ENCODE results near the gene GAL. TPM values are rescaled to one million over a fixed set of nuclear protein-coding genes. Genes with fewer than 3 reads are reported as not detected.

GAL gene
- total and polyA plus RNA-seq, 2 experiments from 2014 or later = 0.97 to 24.7 TPM

GRCh38 chr11:68687986-68688385 lies 3.6 kb downstream of the GAL start:
- H3K27me3 ChIP-seq (replicated peaks; ENCODE audit: insufficient read depth) = no peaks in the 10 kb centered on the region
- no peak for DNase-seq
- WGBS, 2 experiments (ENCODE audit: low coverage in 1 of 2, low lambda C conversion rate in 2 of 2, missing lambda C conversion rate in 2 of 2) = 67% methylated on average over 14 of the region's 14 CpGs
- TF ChIP-seq EZH2phosphoT487 (IDR thresholded peaks at IDR 0.05; ENCODE audit: insufficient read depth, low read depth) (no peak), EZH2 (IDR thresholded peaks at IDR 0.05; ENCODE audit: insufficient read depth, poor library complexity, severe bottlenecking) (no peak)
- H3K9me3 ChIP-seq (ENCODE audit: low read depth) = no peaks in the 10 kb centered on the region
- H3K4me2 ChIP-seq (ENCODE audit: unreplicated experiment) = no peak overlapping the region
- H3K79me2 ChIP-seq (ENCODE audit: insufficient read depth) = no peaks in the 10 kb centered on the region
- H3K4me1 ChIP-seq (ENCODE audit: insufficient read depth) = peaks cover 4% of the 10 kb centered on the region
- no peaks in the 10 kb centered on the region for H3K9me2 ChIP-seq (ENCODE audit: insufficient read depth)
- no peaks in the 10 kb centered on the region for H3K36me3 ChIP-seq (ENCODE audit: low read depth)
- no peak overlapping the region for H3K27ac ChIP-seq
- no peak overlapping the region for H3K9ac ChIP-seq
- no peak overlapping the region for H3K4me3 ChIP-seq
- H3F3A ChIP-seq (ENCODE audit: insufficient read depth) = 0 out of 2 replicates have a peak, but pooled peaks cover 3% of the 10 kb centered on the region
- H4K20me1 ChIP-seq (ENCODE audit: insufficient read depth) = no peaks in the 10 kb centered on the region
- in situ Hi-C loops (cut with MboI) = no loop called here
- no peak overlapping the region for H2AFZ ChIP-seq

GRCh38 chr11:68688881-68689280 lies 4.5 kb downstream of the GAL start:
- in situ Hi-C loops (cut with MboI) = no loop called here
- no peak overlapping the region for H3K27ac ChIP-seq
- H3K4me1 ChIP-seq (ENCODE audit: insufficient read depth) = no peaks in the 10 kb centered on the region
- no peak overlapping the region for H2AFZ ChIP-seq
- no peaks in the 10 kb centered on the region for H3K9me3 ChIP-seq (ENCODE audit: low read depth)
- TF ChIP-seq EZH2phosphoT487 (IDR thresholded peaks at IDR 0.05; ENCODE audit: insufficient read depth, low read depth) (no peak), EZH2 (IDR thresholded peaks at IDR 0.05; ENCODE audit: insufficient read depth, poor library complexity, severe bottlenecking) (no peak)
- no peaks in the 10 kb centered on the region for H3K36me3 ChIP-seq (ENCODE audit: low read depth)
- no peak for DNase-seq
- H3K9ac ChIP-seq = no peak overlapping the region
- no peaks in the 10 kb centered on the region for H4K20me1 ChIP-seq (ENCODE audit: insufficient read depth)
- 95 to 97% methylated on average over 12 of the region's 12 CpGs for whole genome bisulfite sequencing, 2 experiments (ENCODE audit: low coverage in 1 of 2, low lambda C conversion rate in 2 of 2, missing lambda C conversion rate in 2 of 2)
- H3F3A ChIP-seq (ENCODE audit: insufficient read depth) = no peaks in the 10 kb centered on the region
- H3K79me2 ChIP-seq (ENCODE audit: insufficient read depth) = no peaks in the 10 kb centered on the region
- no peak overlapping the region for H3K4me3 ChIP-seq
- no peaks in the 10 kb centered on the region for H3K9me2 ChIP-seq (ENCODE audit: insufficient read depth)
- H3K27me3 ChIP-seq (replicated peaks; ENCODE audit: insufficient read depth) = peaks cover 2% of the 10 kb centered on the region; the same call in 1 of the 2 replicates
- H3K4me2 ChIP-seq (ENCODE audit: unreplicated experiment) = no peak overlapping the region

GRCh38 chr11:68689737-68690625 lies 5.6 kb downstream of the GAL start:
- Histone ChIP-seq H2AFZ (no peak overlapping the region), H3K36me3 (ENCODE audit: low read depth) (no peaks in the 10 kb centered on the region), H3K27me3 (replicated peaks; ENCODE audit: insufficient read depth) (peaks cover 12% of the 10 kb centered on the region), H3F3A (ENCODE audit: insufficient read depth) (no peaks in the 10 kb centered on the region), H3K9ac (no peak overlapping the region), H3K9me2 (ENCODE audit: insufficient read depth) (no peaks in the 10 kb centered on the region), H3K27ac (no peak overlapping the region), H3K4me1 (ENCODE audit: insufficient read depth) (no peaks in the 10 kb centered on the region), H4K20me1 (ENCODE audit: insufficient read depth) (no peaks in the 10 kb centered on the region), H3K4me3 (no peak overlapping the region), H3K4me2 (ENCODE audit: unreplicated experiment) (no peak overlapping the region), H3K9me3 (ENCODE audit: low read depth) (no peaks in the 10 kb centered on the region), H3K79me2 (ENCODE audit: insufficient read depth) (no peaks in the 10 kb centered on the region)
- in situ Hi-C loops (cut with MboI) = no loop called here
- TF ChIP-seq EZH2 (IDR thresholded peaks at IDR 0.05; ENCODE audit: insufficient read depth, poor library complexity, severe bottlenecking) (no peak), EZH2phosphoT487 (IDR thresholded peaks at IDR 0.05; ENCODE audit: insufficient read depth, low read depth) (no peak)
- WGBS, 2 experiments (ENCODE audit: low coverage in 1 of 2, low lambda C conversion rate in 2 of 2, missing lambda C conversion rate in 2 of 2) = 50 to 65% methylated on average over 13 to 14 of the region's 14 CpGs
- DNase-seq = no peak

- Histone ChIP-seq H3K4me3 (no peak overlapping the region), H3K9me2 (ENCODE audit: insufficient read depth) (no peaks in the 10 kb centered on the region), H3K9me3 (ENCODE audit: low read depth) (no peaks in the 10 kb centered on the region), H3F3A (ENCODE audit: insufficient read depth) (no peaks in the 10 kb centered on the region), H3K79me2 (ENCODE audit: insufficient read depth) (no peaks in the 10 kb centered on the region), H3K9ac (no peak overlapping the region), H3K4me2 (ENCODE audit: unreplicated experiment) (no peak overlapping the region), H2AFZ (no peak overlapping the region), H3K4me1 (ENCODE audit: insufficient read depth) (no peaks in the 10 kb centered on the region), H3K27ac (no peak overlapping the region), H3K36me3 (ENCODE audit: low read depth) (no peaks in the 10 kb centered on the region), H3K27me3 (replicated peaks; ENCODE audit: insufficient read depth) (peaks cover 20% of the 10 kb centered on the region), H4K20me1 (ENCODE audit: insufficient read depth) (no peaks in the 10 kb centered on the region)
- peak; percentile 16 for DNase-seq
- in situ Hi-C loops (cut with MboI) = no loop called here
- WGBS, 2 experiments (ENCODE audit: low coverage in 1 of 2, low lambda C conversion rate in 2 of 2, missing lambda C conversion rate in 2 of 2) = 44 to 49% methylated on average over 16 of the region's 16 CpGs
- TF ChIP-seq EZH2phosphoT487 (IDR thresholded peaks at IDR 0.05; ENCODE audit: insufficient read depth, low read depth) = no peak
- TF ChIP-seq EZH2 (IDR thresholded peaks at IDR 0.05; ENCODE audit: insufficient read depth, poor library complexity, severe bottlenecking) = no peak
Observed at GRCh38 chr11:68690671-68691401, 6.5 kb downstream of the GAL start.
